GM18511 (cell line): ENCODE measurements around the gene HOXA13.

ENCODE experiments used
- ATAC-seq: cut with Tn5 transposase; IDR thresholded peaks from one replicate; pipeline ENCODE4 v1.9.1; 2021; ENCODE audit warnings: mild to moderate bottlenecking, moderate library complexity; ENCODE audit not compliant: unreplicated experiment

The HOXA13 gene

GRCh38 chr7:27182861-27183681 lies 16.8 kb downstream of the HOXA13 start:
- ATAC-seq: no peak

GRCh38 chr7:27182285-27182841 lies 17.5 kb downstream of the HOXA13 start:
- ATAC-seq: no peak

- no peak for ATAC-seq
Observed at GRCh38 chr7:27181795-27182275, 18.1 kb downstream of the HOXA13 start.

- ATAC-seq: no peak
Observed at GRCh38 chr7:27180431-27181420, 19.2 kb downstream of the HOXA13 start.

GRCh38 chr7:27179503-27180430 lies 20.1 kb downstream of the HOXA13 start:
- no peak for ATAC-seq

- no peak for ATAC-seq
Observed at GRCh38 chr7:27179030-27179429, 20.9 kb downstream of the HOXA13 start.

- no peak for ATAC-seq
Observed at GRCh38 chr7:27178366-27178765, 21.5 kb downstream of the HOXA13 start.

- no peak for ATAC-seq
Observed at GRCh38 chr7:27177795-27178320, 22.0 kb downstream of the HOXA13 start.

- ATAC-seq: no peak
Observed at GRCh38 chr7:27176962-27177794, 22.7 kb downstream of the HOXA13 start.

- no peak for ATAC-seq
Observed at GRCh38 chr7:27176524-27176845, 23.4 kb downstream of the HOXA13 start.

GRCh38 chr7:27175626-27176523 lies 24.0 kb downstream of the HOXA13 start:
- no peak for ATAC-seq

GRCh38 chr7:27174874-27175625 lies 24.8 kb downstream of the HOXA13 start:
- ATAC-seq: no peak

GRCh38 chr7:27173956-27174873 lies 25.7 kb downstream of the HOXA13 start, which contains the start of gene HOXA10:
Gene HOXA10 (minus strand): TSS chr7:27174320. CDS start chr7:27174306, 14 bp downstream.
- no peak for ATAC-seq

GRCh38 chr7:27173511-27173955 lies 26.4 kb downstream of the HOXA13 start:
- ATAC-seq: no peak

- ATAC-seq: no peak
Observed at GRCh38 chr7:27172823-27173510, 26.9 kb downstream of the HOXA13 start.
